ENCODE results near the gene ZNF541.

Gene ZNF541, protein sequence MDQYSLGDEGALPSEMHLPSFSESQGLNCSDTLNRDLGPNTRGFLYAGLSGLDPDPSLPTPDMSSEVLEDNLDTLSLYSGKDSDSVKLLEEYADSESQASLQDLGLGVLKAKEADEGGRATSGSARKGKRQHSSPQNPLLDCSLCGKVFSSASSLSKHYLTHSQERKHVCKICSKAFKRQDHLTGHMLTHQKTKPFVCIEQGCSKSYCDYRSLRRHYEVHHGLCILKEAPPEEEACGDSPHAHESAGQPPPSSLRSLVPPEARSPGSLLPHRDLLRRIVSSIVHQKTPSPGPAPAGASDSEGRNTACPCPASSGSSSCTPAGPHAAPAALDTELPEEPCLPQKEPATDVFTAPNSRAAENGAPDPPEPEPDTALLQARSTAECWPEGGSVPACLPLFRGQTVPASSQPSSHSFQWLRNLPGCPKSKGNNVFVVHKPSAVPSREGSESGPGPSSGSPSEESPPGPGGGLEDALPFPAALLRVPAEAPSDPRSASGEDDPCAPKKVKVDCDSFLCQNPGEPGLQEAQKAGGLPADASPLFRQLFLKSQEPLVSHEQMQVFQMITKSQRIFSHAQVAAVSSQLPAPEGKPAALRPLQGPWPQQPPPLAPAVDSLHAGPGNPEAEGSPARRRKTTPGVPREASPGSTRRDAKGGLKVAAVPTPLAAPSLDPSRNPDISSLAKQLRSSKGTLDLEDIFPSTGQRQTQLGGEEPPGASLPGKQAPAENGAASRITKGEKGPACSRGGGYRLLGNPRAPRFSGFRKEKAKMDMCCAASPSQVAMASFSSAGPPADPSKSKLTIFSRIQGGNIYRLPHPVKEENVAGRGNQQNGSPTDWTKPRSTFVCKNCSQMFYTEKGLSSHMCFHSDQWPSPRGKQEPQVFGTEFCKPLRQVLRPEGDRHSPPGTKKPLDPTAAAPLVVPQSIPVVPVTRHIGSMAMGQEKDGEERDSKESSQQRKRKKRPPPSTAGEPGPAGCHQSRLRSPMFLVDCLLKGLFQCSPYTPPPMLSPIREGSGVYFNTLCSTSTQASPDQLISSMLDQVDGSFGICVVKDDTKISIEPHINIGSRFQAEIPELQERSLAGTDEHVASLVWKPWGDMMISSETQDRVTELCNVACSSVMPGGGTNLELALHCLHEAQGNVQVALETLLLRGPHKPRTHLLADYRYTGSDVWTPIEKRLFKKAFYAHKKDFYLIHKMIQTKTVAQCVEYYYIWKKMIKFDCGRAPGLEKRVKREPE (N-terminal part only)

DNA sequence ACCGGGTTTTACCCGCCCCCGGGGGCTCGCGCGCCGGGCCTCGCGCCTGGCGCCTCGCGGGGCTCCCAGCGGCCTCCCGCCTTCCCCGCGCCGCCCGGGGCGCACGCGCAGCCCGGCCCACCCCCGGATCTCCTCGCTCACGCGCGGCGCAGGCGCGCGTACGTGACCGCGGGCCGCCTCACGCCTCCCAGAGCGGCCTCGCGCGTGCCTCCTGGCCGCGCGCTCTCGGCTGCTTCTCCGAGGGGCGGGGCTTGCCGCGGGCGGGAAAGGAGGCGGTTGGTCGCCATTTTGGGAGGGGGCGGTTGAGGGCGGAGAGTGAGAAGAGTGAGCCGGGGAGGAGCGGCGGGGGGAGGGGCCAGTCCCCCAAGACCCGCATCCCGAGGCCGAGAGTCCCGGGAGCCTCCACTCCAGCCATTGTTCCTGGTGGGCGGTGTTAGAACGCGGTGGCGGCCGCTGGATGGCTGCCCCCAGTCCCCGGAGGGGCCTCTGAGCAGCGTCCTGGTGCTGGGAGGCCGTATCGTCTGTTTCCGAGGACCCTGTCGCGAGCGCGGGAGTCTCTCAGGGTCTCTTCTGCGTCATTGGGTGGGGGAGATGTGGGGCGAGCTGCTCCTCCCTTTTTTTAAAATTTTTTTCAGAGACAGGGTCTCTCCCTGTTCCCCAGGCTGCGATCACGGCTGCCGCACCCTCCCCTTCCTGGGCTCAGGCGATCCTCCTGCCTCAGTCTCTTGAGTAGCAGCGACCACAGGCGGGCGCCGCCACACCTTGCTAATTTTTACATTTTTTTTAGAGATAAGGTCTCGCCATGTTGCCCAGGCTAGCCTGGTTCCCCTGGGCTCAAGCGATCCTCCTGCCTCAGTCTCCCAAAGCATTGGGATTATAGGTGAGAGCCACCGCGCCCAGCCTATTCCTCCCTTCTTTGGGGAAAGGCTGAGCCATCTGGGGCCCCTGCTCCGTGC, at the start of gene ZNF541:
ZNF541 (minus strand) TSS at position 78 of the 956 bp plus-strand sequence. CDS start 17,292 bp downstream, outside the sequence.
- DNase-seq, result peak; percentile 90

DNA sequence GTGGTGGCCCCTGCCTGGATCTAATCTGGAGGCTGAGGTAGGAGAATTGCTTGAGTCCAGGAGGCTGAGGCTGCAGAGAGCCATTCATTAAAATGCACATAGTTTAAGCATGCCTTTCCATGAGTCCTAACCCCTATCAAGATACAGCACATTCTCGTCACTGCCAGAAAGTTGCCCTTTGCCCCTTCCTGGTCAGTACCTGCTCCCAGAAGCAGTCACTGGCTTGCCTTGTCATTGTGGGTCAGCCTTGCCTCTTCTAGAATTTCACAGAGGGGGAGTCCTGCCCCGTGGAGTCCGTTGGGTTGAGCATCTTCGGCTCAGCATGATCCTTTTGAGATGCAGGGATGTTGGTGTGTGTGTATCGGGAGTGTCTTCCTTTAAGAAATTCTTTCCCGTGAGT, 46.8 kb upstream of the ZNF541 start:
- no peak for DNase-seq

DNA sequence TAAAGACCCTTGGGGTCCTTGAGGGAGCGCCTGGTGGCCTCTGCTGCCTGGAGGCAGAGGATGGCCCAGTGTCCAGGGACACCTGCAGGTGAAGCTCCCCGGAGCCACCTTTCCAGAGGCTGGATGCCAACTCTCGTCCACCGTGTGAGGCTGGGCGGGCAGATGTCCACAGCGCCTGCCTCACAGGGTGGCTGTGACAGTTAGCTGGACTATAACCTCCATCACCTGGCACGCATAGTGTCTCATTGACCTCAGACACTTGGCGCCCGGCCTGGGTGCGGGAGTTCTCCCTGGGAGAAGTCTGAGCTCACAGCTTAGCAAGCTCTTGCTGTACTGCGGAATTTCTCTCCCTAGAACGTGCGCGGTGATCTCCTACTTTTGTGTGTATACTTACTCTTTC, 45.8 kb upstream of the ZNF541 start:
- no peak for DNase-seq

DNA sequence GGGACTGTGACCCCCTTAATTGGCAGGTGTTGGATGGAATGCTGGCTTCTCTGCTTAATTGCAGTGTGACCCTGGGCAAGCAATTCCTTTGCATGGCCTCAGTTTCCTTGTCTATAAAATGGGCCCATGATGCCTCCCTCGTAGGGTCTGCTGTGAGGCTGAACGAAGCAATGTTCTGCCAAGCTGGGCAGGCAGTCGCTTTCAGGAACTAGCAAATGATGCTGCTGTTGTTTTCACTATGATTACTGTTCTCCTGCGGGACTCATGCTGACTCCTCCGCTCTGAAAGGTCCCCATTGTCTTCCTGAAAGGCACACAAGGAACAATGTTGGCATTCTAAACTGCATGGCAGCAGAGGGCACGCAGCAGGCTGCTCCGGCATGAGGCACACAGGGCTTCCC, 42.8 kb upstream of the ZNF541 start:
- DNase-seq, result no peak

DNA sequence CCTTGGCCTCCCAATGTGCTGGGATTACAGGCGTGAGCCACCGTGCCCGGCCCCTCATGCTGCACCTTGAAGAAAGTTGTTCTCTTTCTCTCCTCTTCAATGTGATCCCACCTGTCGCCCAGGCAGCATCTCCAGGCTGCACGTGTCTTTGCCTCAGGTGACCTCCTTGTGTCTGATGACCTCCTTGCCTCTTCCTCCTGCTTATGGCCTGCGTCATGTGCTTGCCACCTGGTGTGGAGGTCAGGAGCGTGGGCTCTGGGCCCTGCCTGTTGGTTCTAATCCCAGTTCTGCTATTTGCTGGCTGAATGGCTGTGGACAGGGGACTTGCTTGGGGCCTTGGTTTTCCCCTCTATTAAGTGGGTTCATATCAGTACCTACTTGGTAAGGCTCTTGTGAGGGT, 42.3 kb upstream of the ZNF541 start:
- DNase-seq, result no peak

DNA sequence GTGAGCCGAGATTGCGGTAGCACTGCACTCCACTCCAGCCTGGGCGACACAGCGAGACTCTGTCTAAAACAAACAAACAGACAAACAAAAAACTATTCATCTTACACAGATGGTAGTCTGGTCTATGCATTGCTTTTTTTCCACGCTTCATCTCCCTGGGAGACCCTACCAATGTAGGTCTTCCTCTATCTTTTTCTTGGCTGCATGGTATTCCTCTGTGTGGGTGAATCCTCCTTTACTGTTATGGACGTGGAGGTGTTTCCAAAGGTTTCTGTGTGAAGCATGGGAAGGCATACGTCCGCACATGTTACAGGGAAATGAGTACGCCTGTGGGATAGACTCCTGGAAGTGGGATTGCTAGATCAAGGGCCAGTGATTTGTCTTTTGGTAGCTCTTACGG, 41.6 kb upstream of the ZNF541 start:
- DNase-seq, result no peak

DNA sequence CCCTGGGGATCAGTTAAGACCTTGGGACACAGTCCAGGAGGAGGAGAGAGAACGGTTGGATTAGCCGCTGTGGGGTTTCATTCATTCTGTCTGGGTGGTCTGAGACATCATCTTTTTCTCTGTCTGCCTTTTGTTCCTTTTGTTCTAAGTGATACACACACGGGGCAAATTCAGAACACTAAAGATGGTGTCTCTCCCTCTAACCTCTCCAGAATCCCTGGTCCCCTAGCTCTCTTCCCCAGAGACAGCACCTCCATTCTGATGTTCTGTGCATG, 41.0 kb upstream of the ZNF541 start:
- DNase-seq, result no peak

DNA sequence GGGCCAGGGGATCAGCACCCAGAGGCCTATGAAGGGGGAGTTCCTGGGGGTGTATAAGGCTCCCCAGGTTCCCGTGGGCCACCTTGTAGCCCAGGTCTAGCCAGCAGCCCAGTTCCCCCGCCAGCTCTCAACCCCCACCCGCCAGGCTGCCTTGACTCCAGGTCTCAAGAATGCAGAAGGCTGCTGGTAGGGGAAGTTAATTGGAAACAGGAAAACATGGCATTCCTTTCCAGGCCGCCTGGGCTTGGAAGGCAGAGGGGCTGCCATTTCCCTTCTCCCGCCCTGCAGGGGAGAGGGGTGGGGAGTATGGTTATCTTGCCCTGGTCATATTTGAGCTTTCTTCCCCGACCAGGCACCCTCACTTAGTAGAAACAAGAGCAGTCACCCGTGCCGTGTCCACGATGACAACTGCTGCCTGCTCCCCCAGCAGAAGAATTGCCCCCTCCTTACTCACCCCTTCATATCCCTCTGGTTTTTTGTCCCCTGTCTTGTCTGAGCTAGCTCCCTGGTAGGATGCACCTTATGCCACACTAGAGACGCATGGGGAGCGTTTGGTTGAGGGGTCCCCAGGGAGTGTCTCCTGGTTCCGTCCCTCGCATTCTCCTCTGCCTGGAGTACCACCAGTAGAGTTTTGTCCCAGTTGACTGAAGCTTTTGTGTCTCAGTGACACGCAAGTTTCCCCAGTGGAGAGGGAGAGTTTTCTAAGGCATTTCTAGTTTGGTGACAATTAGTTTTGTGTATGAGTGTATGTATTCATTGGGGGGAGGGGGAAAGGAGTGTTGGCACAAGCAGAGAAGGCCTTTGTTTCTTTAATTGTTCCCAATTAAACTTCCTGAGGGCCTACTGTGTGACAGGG, 40.4 kb upstream of the ZNF541 start:
- DNase-seq, result no peak

DNA sequence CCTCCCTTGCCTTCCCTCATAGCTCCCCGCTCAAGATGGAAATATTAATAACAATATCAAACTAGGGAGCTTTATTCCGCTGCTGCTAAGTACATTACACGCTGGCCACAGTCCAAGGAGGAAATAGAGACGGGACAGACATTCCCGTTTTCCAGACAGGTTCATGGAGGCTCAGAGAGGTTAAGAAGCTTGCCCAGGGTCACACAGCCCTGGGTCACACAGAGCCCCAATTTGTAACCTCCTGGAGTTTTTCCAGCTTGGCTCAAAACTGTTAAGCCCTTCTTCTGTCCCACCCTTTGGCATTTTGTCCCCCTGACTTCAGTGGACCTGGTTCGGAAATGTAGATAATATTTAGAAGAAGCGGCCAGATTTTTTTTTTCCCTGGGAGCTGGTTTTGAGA, 38.0 kb upstream of the ZNF541 start:
- no peak for DNase-seq

DNA sequence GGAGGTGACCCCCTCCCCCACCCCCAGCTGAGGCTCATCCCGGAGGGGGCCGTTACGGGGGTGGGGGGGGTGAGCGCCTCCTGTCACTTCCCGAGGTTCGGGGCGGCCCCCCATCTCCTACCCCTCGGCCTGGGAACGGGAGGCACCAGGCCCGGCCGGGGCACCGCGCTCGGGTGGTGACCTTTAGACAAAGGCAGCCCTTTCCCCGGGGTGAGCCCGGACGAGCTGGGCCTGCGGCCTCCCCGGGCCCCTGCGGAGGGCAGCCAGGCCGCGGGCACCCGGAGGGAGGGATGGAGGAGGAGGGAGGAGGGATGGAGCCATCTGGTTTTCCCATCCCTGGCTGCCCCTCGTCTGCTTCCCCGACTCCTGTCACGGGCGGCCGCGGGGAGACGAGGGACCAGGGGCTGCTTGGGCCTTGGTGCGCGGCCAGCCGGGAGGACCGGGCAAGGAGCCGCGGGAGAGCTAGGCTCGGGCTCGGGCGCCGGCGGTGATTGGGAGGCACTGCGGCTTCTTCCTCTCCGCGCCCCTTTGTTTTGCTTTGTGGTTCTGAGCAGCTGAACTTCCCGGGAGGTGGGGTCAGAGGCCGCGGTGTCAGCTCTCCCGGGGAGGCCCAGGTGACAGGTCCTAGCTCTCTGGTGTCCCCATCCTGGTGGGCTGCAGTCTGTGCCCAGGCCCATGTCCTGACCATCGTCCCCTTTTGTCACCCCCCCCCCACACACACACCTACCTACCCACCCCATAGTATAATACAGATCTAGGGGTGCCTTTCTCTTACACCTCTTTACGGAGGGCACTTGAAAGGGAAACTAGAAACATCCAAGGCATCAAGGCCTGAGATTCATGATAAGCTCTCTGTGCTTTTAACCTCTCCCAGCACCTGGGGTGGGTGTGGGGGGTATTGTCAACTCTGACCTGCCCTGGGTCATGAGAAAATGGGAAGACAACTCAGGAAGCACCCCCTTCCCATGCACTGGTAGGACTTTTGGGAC, 37.3 kb upstream of the ZNF541 start:
- DNase-seq, result peak; percentile 71

DNA sequence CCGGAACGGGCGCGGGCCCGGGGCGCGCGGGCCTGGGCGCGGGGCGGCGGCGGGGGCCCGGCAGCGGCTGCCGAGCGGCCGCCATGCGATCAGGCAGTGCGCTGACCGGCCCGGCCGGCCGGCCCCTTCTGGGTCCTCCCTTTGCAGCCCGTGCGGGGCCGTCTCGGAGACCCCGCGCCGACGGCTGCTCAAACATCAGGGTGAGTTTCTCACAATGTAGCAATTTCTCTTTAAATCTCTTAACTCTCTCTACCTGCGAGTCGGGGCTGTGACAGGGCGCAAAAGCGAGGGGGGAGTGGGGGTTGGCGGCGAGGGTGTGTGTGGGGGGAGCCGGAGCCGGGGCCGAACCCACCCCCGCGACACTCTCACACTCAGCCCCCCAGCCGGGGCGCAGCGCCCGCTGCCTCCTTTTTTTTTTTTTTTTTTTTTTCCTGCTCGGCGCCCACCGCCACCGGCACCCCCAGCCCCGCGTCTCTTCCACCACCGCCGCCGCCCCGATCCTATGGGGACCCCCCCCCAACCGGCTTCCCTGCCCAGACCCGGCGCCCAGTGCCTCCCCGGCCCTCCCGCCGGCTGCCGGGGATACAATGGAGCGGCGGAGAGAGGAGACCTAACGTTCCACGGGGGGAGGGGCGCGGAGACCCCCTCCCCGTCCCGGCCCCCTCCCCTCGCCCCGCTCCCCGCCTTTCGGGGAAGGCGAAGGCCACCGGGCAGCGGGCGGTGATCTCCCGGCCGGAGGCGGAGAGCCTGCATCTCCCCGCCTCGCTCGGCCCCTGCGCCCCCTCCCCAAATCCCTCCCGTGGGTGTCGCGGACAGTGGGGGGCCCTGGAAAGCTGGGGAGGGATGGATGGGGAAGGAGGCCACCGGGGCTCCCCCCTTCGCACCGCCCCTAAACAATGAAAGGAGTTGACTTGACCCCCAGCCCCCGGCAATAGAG, 36.3 kb upstream of the ZNF541 start, which contains the start of gene BICRA:
BICRA (plus strand) TSS at position 166 of the 937 bp plus-strand sequence. CDS start 64,441 bp downstream, outside the sequence.
- DNase-seq, result peak; percentile 88

DNA sequence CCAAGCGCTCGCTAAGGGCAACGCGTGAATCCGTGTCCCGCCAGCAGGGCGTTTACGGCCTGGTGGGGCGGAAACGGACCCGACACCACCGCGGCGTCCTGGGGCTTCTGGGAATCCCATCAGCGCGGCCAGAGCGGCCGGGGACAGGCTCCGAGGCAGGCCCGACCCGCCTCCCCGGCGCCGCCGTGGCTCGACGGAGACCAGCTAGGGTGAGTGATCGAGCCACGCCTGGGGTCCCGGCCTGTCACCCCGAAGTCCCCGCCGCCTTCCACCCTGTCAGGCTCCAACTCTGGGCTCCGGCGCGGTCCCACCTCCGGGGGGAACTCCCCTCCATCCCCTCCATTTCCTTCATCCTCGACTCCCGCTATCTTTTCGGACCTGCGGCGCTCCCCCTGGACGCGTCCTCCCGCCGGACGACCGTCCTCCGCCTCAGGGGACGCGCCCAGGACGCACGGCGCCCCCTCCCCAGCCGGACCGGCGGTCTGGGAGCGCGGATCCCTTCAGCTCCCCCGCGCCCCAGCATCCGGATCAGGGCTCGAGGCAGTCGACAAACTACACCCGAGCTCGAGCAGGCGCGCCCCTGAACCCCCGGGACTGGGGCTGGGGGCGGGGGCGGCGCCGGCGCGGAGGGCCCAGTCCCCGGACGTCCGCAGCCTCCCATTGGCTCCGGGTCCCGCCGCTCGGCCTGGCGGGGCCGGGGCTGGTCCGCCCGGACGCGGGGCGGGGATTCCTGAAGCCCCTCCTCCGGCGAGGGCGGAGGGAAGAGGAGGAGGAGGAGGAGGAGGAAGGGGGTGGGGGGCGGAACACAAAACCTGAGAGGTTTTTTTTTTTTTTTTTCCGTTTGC, 35.3 kb upstream of the ZNF541 start:
- peak; percentile 99 for DNase-seq

DNA sequence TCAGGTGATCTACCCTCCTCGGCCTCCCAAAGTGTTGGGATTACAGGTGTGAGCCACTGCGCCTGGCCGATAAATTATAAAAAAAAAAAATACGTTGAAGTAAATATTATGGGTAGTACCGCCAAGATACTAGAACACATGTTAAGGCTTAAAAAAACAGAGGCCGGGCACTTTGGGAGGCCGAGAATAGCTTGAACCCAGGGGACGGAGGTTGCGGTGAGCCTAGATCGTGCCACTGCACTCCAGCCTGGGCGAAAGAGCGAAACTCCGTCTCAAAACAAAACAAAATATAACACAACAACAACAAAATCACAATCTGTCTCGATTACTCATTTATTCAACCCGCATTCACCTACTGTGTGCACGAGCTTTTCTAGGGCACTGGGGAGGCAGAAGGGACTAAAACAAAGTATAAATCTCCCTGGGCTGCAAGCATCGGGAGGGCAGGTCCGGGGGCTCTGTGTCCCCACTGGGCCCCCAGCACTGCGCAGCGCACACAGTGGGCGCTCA, 34.7 kb upstream of the ZNF541 start:
- DNase-seq, result no peak

DNA sequence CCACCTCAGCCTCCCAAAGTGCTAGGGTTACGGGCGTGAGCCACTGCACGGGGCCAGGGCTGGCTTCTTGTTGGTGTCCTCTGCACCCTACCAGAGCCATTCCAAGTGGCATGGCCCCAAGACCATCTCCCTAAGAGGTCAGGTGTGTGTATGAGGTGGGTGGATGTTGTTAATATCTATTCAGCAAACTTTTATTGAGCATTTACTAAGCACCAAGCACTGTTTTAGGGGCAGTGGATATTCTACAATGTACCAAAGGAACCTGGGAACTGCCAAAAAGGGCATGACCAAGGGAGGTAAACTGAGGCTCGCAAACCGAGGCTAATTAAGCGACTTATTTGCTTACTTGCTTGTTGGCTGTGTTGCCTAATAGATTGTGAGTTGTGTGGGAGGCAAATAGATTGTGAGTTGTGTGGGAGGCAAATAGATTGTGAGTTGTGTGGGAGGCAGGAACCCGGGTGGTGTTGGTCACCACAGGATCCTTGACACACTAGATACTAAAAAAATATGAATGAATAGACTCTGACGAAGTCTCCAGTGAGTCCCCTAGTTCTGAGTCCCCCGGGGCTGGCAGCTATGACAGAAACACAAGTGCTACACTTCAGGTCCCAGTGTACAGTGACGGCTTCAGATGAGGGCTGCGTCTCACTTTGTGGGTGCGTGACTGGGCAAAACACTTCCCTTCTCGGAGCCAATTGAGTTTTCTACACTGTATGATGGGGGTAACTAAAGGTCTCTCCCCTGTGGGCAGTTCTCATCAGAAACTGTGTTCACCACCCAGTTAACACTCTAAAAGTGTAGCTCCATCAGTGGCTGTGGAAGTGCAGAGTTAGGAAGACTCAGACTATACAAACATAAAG, 31.0 kb upstream of the ZNF541 start:
- no peak for DNase-seq

DNA sequence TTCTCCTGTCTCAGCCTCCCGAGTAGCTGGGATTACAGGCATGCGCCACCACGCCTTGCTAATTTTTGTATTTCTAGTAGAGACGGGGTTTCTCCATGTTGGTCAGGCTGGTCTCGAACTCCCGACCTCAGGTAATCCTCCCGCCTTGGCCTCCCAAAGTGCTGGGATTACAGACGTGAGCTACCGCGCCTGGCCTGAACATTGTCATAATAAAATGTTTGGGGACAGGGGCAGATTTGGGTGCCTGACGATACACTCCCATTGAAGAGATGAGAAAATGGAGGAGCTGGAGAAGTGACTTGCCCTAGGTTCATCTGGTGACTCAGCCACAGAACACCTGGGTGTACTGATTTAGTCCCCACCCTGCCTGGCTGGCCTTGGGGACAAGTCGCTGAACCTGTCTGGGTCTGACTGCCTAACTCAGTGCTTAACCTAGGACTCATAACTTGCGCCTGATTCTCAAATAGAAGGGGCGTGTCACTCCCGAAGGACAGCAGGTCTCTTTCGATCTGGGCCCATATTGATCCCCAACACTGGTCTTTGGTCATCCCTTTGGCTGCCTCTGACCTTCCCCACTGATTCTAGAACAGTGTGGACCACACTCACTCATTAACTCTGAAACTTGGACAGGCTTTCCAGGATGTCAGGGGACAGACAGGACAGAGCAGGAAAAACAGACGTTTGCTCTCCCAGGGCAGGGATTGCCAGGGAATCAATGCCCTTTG, 28.4 kb upstream of the ZNF541 start:
- DNase-seq, result no peak

Data from activated CD8-positive, alpha-beta memory T cell treated with anti-CD3 and anti-CD28 coated beads for 24 hours (primary cell).